ENCODE measurements around the gene TBC1D16. TPM values are rescaled to one million over a fixed set of nuclear protein-coding genes. Genes with fewer than 3 reads are reported as not detected.

Gene TBC1D16
- total RNA-seq, 1 donor from 2014 or later, result 46.9 TPM

DNA sequence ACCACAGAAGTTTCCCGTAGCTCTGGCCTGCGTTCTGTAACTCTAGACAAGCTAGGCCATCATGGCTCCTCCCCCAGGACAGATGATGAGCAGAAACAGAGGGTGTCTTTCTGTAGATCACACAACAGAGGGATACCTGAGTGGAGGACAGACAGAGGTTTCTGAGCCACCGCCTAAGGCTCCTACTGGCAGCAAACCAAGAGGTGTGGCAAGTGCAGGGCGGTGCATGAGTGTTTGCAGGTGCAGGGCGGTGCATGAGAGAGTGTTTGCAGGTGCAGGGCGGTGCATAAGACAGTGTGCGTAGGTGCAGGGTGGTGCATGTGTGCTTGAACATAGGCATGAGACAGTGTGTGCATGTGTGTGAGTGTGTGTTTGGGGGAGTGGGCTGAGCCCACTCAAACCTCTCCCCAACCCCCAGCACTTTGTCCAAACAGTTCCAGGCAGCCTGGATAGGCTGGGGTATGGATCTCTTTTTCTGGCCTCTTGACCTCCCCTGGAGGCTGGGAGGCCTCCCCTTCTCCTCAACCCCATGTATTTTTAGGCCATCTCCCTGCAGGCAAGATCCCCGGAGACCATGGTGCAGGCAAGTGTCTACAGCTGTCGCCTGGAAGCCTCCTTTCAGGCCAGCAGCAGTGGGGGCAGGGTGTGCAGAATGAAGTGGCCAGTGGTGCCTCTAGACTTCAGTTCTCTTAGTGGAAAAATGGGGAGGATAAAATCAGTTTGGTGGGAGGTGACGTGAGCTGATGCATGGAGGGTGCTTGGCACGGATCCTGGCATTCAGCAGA, 143.0 kb downstream of the TBC1D16 start:
- intact Hi-C loops (cut with DNase I), result no loop called here
- no peak for DNase-seq (ENCODE audit: low spot score)

DNA sequence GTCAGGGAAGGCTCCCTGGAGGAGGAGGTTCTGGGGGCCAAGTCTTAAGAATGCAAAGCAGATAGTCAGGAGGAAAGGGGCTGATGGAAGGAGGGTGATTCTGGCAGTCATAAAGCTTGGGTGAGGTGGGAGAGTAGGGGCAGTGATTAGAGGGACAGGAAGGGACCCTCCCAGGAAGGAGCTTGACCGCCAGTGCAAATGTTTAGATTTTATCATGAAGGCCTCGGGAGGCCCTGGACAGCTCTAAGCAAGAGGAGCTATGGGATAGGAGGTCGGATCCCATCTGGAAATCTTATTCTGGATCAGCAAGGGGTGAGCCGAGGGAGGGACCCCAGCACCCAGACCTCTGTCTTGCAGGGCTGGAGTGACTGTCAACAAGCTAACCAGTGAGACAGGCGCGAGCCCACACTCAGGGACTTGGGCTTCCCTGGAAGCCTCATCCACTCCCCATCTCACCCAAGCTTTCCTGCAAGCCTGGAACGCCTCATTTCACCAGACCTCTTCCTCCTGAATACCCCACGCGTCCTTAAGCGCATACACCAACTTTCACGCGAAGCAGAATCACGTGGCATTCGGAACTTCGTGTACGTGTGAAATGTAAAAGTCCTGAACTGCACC, 144.4 kb downstream of the TBC1D16 start:
- no peak for ATAC-seq
- DNase-seq (ENCODE audit: low spot score), result no peak
- intact Hi-C loops (cut with DNase I), result no loop called here

More for the DNA sequence above, 143.0 kb downstream of the TBC1D16 start:
- no peak for ATAC-seq

DNA sequence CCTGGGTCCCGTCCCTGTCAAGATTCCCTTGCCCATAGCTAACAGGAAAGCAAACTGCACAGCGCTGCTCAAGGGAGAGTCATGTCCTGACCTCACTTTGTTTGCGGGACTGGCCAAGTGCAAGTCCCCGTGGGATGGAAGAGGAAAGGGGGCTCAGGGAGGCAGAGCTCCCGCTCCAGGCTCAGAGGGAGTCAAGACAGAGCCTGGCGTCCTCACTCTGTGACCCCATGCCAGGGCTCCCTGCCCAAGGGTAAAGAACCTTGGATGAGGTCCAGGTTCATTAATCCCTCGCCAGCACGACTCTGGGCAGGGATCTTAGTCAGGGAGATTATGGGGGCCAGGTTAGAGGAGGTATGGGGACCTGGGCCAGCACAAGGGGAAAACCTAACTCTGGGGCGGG, 145.0 kb downstream of the TBC1D16 start:
- ATAC-seq (no peak), DNase-seq (ENCODE audit: low spot score) (no peak)
- intact Hi-C loops (cut with DNase I), result no loop called here

DNA sequence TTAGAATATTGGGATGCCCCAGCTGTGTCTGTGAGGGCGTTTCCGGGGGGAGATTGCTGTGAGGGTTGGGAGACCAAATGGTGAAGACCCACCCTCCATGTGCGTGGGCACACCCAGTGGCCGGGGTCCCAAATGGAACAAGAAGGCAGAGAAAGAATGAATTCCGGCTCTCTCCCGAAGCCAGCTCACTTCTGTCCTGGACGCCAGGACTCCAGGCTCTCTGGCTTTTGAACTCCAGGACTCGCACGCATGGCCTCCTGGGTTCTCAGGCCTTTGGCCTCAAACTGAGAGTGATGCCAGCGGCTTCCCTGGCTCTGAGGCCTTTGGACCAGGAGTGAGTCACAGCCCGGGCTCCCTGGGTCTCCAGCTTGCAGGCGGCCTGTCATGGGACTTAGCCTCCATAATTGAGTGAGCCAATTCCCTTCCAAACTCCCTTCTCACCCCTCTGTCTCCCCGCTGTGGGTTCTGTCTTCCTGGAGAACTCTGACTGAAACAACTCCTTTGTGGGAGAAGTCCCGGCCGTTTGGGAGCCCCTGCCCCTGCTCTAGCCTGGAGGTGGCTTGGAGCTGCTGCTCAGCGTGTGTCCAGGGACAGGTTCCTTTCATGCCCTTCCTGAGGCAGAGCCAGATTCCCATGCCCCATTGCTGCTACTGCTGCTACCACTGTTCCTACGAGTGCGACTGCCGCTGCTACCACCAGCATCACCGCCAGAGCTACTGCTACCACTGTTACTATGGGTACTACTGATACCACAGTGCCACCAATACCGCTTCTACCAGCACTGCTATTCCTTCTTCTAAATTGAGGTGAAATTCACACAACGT, 146.6 kb downstream of the TBC1D16 start:
- ATAC-seq, result no peak
- intact Hi-C loops (cut with DNase I), result no loop called here
- no peak for DNase-seq (ENCODE audit: low spot score)

DNA sequence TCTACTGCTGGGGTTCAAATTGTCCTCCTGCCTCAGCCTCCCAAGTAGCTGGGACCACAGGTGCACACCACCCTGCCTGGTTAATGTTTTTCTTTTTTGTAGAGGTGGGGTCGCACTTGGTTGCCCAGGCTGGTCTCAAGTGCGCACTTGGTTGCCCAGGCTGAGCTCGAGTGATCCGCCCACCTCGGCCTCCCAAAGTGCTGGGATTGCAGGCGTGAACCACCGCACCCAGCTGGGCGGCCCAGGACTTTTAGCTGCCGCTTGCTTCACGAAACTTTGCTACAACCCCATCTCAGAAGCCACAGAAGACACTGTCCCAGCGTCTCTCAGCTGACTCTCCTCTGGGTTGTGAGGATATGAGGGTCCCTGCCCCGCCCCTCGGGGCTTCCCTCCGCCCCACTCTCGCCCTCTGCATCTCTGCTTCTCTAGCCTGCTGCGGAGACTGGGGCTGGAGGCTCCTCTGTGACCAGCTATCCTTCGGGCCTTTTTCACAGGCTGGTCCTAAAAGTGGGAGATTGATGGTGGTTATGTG, 147.6 kb downstream of the TBC1D16 start:
- DNase-seq (ENCODE audit: low spot score), result no peak
- intact Hi-C loops (cut with DNase I), result no loop called here
- no peak for ATAC-seq

DNA sequence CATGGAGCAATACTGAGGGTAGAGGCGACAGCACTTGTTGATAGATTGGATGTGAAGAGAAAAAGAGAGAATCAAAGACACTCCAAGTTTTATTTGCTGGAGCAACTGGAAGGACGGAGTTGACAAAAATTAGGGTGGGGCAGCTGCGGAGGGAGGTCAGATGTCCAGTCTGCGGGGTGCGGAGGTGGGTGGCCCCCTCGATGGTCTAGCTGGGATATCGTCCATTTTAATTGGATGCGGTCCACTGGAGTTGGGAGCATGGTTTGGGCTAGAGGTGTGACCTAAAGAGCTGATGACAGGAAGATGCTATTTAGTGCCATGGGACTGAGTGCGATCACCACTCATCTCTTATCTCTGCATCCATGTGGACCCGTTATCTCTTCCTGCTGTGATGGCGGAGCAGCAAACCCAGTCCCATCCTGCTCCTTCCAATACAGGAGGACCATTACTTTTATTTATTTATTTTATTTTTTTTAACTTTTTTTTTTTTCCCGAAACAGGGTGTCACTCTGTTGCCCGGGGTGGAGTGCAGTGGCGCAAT, 148.2 kb downstream of the TBC1D16 start:
- ATAC-seq (no peak), DNase-seq (ENCODE audit: low spot score) (no peak)
- intact Hi-C loops (cut with DNase I), result no loop called here

DNA sequence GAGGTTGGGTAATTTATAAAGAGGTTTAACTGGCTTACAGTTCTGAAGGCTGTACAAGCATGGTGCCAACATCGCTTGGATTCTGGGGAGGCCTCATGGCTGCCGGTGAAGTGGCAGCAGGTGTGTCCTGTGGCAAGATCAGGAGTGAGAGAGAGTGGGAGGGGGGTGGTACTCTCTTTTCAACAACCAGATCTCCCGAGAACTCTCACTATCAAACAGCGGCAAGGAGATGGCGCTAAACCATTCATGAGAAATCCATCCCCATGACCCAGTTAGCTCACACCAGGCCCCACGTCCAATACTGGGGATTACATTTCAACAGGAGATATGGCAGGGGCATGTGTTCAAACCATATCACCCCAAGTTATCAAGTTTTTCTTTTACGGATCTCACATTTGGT, 152.5 kb downstream of the TBC1D16 start:
- intact Hi-C loops (cut with DNase I), result no loop called here
- DNase-seq (ENCODE audit: low spot score) (no peak), ATAC-seq (no peak)

Other genes with a start within 250 kb of the TBC1D16 start
- gene CBX8, start 238.8 kb downstream of the TBC1D16 start, total RNA-seq, result 2.0 TPM
- gene CBX4, start 196.4 kb downstream of the TBC1D16 start, total RNA-seq, result 16.8 TPM
- gene CCDC40, start 770 bp upstream of the TBC1D16 start, total RNA-seq, result 12.6 TPM
- gene GAA, start 65.7 kb upstream of the TBC1D16 start, total RNA-seq, result 60.7 TPM
- gene EIF4A3, start 111.3 kb upstream of the TBC1D16 start, total RNA-seq, result 66.0 TPM
- 0.49 TPM for gene CARD14, start 134.2 kb upstream of the TBC1D16 start, total RNA-seq
- gene SGSH, start 184.5 kb upstream of the TBC1D16 start, total RNA-seq, result 46.8 TPM
- 35.9 TPM for gene SLC26A11, start 184.6 kb upstream of the TBC1D16 start, total RNA-seq
- gene RNF213, start 225.0 kb upstream of the TBC1D16 start, total RNA-seq, result 178 TPM